K562 (cell line): ENCODE measurements around the gene FAM83D. TPM values are rescaled to one million over a fixed set of nuclear protein-coding genes. Genes with fewer than 3 reads are reported as not detected.

Experiments
- ATAC-seq: fragments of 200-7000 bp; cut with Tn5 transposase; 3 replicates; pipeline ENCODE4 v1.9.1; 2020; ENCODE audit warnings: moderate library complexity
- BruUV-seq: library from RNA; stranded (reverse); fragments of 400-500 nt; replicated peaks from 2 replicates; lab custom pipeline; 2021; lab: Mats Ljungman, UMichigan
- CTCF ChIA-PET: fragments of 300-600 bp; formaldehyde crosslinking; extraction: SDS; loops from one replicate; lab custom pipeline; 2021; ENCODE audit warnings: low intra/inter-chr PET ratio; lab: Yijun Ruan, JAX
- POLR2A ChIA-PET: fragments of 300-600, 350-650 bp; sonication (Branson Sonifier 250); formaldehyde crosslinking; extraction: SDS; loops from one replicate; lab custom pipeline; 2021; ENCODE audit warnings: antibody characterized with exemption, inconsistent platforms; lab: Yijun Ruan, JAX
- DNase-seq, 4 experiments: peaks; one replicate each; pipeline versions ENCODE4 v3.0.0 to v3.0.0-alpha.2; 2011 to 2018; ENCODE audit warnings: low spot score in 3 of 4, mixed read lengths in 3 of 4; ENCODE audit errors: extremely low read depth in 1 of 4
- FAIRE-seq: peaks from 2 replicates; lab custom pipeline; 2011; peaks lifted over from hg19 to GRCh38; lab: Jason Lieb, UNC
- H2AFZ ChIP-seq: 2 replicates; pipeline ENCODE4 v1.6.0; 2011; ENCODE audit warnings: low read depth, low read length, control low read depth, inconsistent platforms
- H3K27ac ChIP-seq: fragments of 200-600 bp; 3 replicates; pipeline ENCODE4 v1.8.0; 2011; ENCODE audit warnings: low read depth, mild to moderate bottlenecking, control low read depth, inconsistent platforms, low read length, moderate library complexity, mixed read lengths; ENCODE audit errors: extremely low read depth
- H3K27me3 ChIP-seq, 2 experiments: fragments of 300-600 bp in 1 of 2; 2 replicates in 1 of 2; 3 replicates in 1 of 2; pipeline versions ENCODE4 v1.6.0 to v1.8.0; 2011; ENCODE audit warnings: inconsistent platforms in 2 of 2, low read length in 2 of 2, mild to moderate bottlenecking in 1 of 2, mixed read lengths in 1 of 2, moderate library complexity in 1 of 2; ENCODE audit not compliant: control insufficient read depth in 2 of 2, insufficient read depth in 2 of 2
- H3K36me3 ChIP-seq: fragments of 300-600 bp; 3 replicates; pipeline ENCODE4 v1.8.0; 2011; ENCODE audit warnings: mild to moderate bottlenecking, low read length, inconsistent platforms; ENCODE audit not compliant: control insufficient read depth, insufficient read depth
- H3K4me1 ChIP-seq, 2 experiments: fragments of 200-600 bp in 1 of 2; replicated peaks in 1 of 2; 2 replicates in 1 of 2; 3 replicates in 1 of 2; pipeline versions ENCODE4 v1.5.1 to v1.8.0; 2011; ENCODE audit warnings: inconsistent platforms in 2 of 2, low read length in 2 of 2, mild to moderate bottlenecking in 1 of 2, mixed read lengths in 1 of 2, moderate library complexity in 1 of 2; ENCODE audit not compliant: control insufficient read depth in 2 of 2, insufficient read depth in 2 of 2
- H3K4me2 ChIP-seq: 2 replicates; pipeline ENCODE4 v1.6.1; 2011; ENCODE audit warnings: low read length, control low read depth, inconsistent platforms, mixed read lengths; ENCODE audit not compliant: insufficient read depth
- H3K4me3 ChIP-seq: fragments of 200-600 bp; sonication (generic), shearing (Covaris generic); 2 replicates; pipeline ENCODE4 v1.5.1; 2016; ENCODE audit warnings: control low read depth, inconsistent platforms
- H3K79me2 ChIP-seq: fragments of 200-600 bp; 3 replicates; pipeline ENCODE4 v1.8.0; 2011; ENCODE audit warnings: low read length, inconsistent platforms; ENCODE audit not compliant: control insufficient read depth, insufficient read depth
- H3K9ac ChIP-seq, 2 experiments: 2 replicates each; pipeline versions ENCODE4 v1.6.0 to v1.6.1; 2011; ENCODE audit warnings: low read depth in 2 of 2, low read length in 2 of 2, control low read depth in 1 of 2, inconsistent platforms in 1 of 2, mild to moderate bottlenecking in 1 of 2, mixed read lengths in 1 of 2; ENCODE audit not compliant: insufficient read depth in 1 of 2
- H3K9me1 ChIP-seq: one replicate; pipeline ENCODE4 v1.6.0; 2011; ENCODE audit warnings: inconsistent platforms, mild to moderate bottlenecking, low read length, moderate library complexity; ENCODE audit not compliant: control insufficient read depth, insufficient read depth
- H3K9me3 ChIP-seq: replicated peaks from 2 replicates; pipeline ENCODE4 v1.5.1; 2011; ENCODE audit warnings: low read depth, low read length, inconsistent platforms; ENCODE audit not compliant: control insufficient read depth, insufficient read depth
- H4K20me1 ChIP-seq: replicated peaks from 2 replicates; pipeline ENCODE4 v1.6.1; 2011; ENCODE audit warnings: low read length, inconsistent platforms, mixed read lengths; ENCODE audit not compliant: control insufficient read depth, insufficient read depth
- CEBPZ ChIP-seq: fragments of 150-350 bp; IDR thresholded peaks from 2 replicates; pipeline ENCODE4 v1.6.1; 2014; ENCODE audit warnings: low read depth, mild to moderate bottlenecking, low read length, borderline replicate concordance
- ETV6 ChIP-seq, 3 experiments: fragments of 150-350 bp in 1 of 3; sonication (generic) in 1 of 3; formaldehyde crosslinking in 1 of 3; IDR thresholded peaks; 2 replicates each; pipeline versions ENCODE4 v1.6.1 to v1.8.0; 2014 to 2022; ENCODE audit warnings: borderline replicate concordance in 2 of 3, low read depth in 2 of 3, antibody characterized with exemption in 1 of 3, low read length in 1 of 3, mild to moderate bottlenecking in 1 of 3, missing genetic modification reagents in 1 of 3
- SMARCA4 ChIP-seq: fragments of 450-650 bp; IDR thresholded peaks from 2 replicates; pipeline ENCODE4 v1.6.1; 2016
- ZNF766 ChIP-seq: fragments of 200-800 bp; sonication (Bioruptor generic); conservative IDR thresholded peaks from 2 replicates; pipeline ENCODE4 v1.6.1; 2016; ENCODE audit warnings: missing genetic modification characterization, missing compliant biosample characterization
- in situ Hi-C: fragments of 300-500 bp; cut with MboI; formaldehyde crosslinking; loops from 4 replicates; pipeline ENCODE4 v1.15.0; 2018; ENCODE audit warnings: inconsistent platforms, mixed read lengths
- intact Hi-C: fragments of 100-400 bp; cut with micrococcal nuclease; formaldehyde crosslinking; loops from 2 replicates; pipeline ENCODE4 v1.14.2; 2022
- polyA plus RNA-seq, 8 experiments: library from polyadenylated mRNA; depleted of rRNA in 4 of 8; stranded (reverse) in 5 of 8; unstranded in 3 of 8; fragments of >200 nt; fragmentation: Nextera tagmentation in 2 of 8; fragmentation: Illumina TruSeq in 1 of 8; extraction: Ambion mirVana in 2 of 8; extraction: Trizol in 1 of 8; gene quantifications; 2 replicates each; pipeline versions ENCODE4 v1.2.1 to v1.2.3, GENCODE V29; 2011 to 2014; ENCODE audit warnings: inconsistent platforms in 1 of 8, missing spikeins in 1 of 8
- total RNA-seq, 7 experiments: library from RNA; depleted of rRNA in 6 of 7; stranded (reverse); fragments of >200 nt in 6 of 7; fragmentation: Illumina TruSeq in 2 of 7; extraction: Trizol in 2 of 7; gene quantifications; 2 replicates each; pipeline versions ENCODE4 v1.2.1 to v1.2.3, GENCODE V29; 2011 to 2021; ENCODE audit warnings: low replicate concordance in 1 of 7

FAM83D gene
- total and polyA plus RNA-seq, 9 of the 15 experiments (the other 6 are each of a cell fraction or from before 2014, with no cell fraction given): 8.2 to 66.1 (median 43.5) TPM

GRCh38 chr20:38973107-38973506 is 46.9 kb downstream of the FAM83D start:
- no peaks in the 10 kb centered on the region for H3K9me3 ChIP-seq
- no peaks in the 10 kb centered on the region for H3K9me1 ChIP-seq
- H3K27me3 ChIP-seq: no peaks in the 10 kb centered on the region
- no peak overlapping the region for H3K4me2 ChIP-seq
- H4K20me1 ChIP-seq: no peaks in the 10 kb centered on the region; the same call in 1 of the 2 replicates
- H3K9ac ChIP-seq: no peak overlapping the region
- in situ Hi-C loops: no loop called here
- H3K79me2 ChIP-seq: peaks cover 11% of the 10 kb centered on the region; the same call in 2 of the 3 replicates
- no peak overlapping the region for H2AFZ ChIP-seq
- peaks cover 79% of the 10 kb centered on the region for H3K36me3 ChIP-seq
- no peak overlapping the region for H3K4me3 ChIP-seq
- no peak overlapping the region for H3K27ac ChIP-seq
- CTCF ChIA-PET: no interaction called here
- POLR2A ChIA-PET: interaction anchor here (0.7 to 2.1 kb wide), 4 partner anchors 12 to 45 kb away, joined by 3 to 6 read pairs (median 3); no protein-coding TSS in a partner anchor
- peaks cover 0 to 10% of the 10 kb centered on the region in 2 experiments; a peak in 3 of 5 replicates for H3K4me1 ChIP-seq
- DNase-seq: no peak
- no peak for TF ChIP-seq CEBPZ
- no peak for TF ChIP-seq SMARCA4
- TF ChIP-seq ETV6 (IDR thresholded peaks at IDR 0.05; ENCODE audit: borderline replicate concordance in 1 of 2, low read depth in 2 of 2, low read length in 1 of 2): no peak
- no peak for TF ChIP-seq ETV6 (CRISPR knock-in tag; IDR thresholded peaks at IDR 0.05; ENCODE audit: borderline replicate concordance)
- TF ChIP-seq ZNF766 (CRISPR knock-in tag): no peak
- TF ChIP-seq, all 486 proteins: peak for 0
- BruUV-seq: no TSS peak
- intact Hi-C loops: no loop called here
- ATAC-seq (no peak), FAIRE-seq (no peak)
